A673 (cell line): Measurements from ENCODE around the gene NIM1K.

ENCODE experiments used
- EZH2 ChIP-seq: fragments of 200-600 bp; sonication (generic); IDR thresholded peaks from 2 replicates; pipeline ENCODE4 v1.6.1; 2017; ENCODE audit warnings: borderline replicate concordance, low read depth, mild to moderate bottlenecking, mixed read lengths, antibody characterized with exemption, low read length; ENCODE audit not compliant: poor library complexity, severe bottlenecking
- TF ChIP-seq, protein P1 (sequence below): fragments of 300-800, 200-600 bp; sonication (generic); conservative IDR thresholded peaks from 2 replicates; pipeline ENCODE4 v1.5.1; 2017; ENCODE audit warnings: low read depth, mild to moderate bottlenecking, antibody characterized with exemption, low read length, moderate library complexity, mixed read lengths

DNA sequence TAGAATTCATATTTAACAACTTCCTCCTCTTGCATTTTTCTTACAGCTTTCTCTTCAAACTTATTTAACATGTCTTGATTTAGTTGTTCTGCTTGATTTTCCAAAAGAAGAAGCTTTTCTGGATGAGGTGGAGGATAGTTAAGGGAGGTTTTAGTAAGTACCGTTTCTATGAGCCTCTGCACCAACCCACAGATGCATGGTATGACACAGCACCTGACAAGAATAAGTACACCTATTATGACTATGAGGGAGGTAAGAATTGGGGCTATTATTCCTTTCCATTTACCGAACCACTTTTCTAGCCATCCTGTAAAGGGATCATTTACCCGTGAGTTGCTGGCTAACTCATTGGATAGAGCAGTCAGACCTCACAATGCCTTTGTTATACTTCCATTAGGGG lies 123.7 kb downstream of the NIM1K start:
- TF ChIP-seq EZH2 = no peak
- TF ChIP-seq, protein P1, sequence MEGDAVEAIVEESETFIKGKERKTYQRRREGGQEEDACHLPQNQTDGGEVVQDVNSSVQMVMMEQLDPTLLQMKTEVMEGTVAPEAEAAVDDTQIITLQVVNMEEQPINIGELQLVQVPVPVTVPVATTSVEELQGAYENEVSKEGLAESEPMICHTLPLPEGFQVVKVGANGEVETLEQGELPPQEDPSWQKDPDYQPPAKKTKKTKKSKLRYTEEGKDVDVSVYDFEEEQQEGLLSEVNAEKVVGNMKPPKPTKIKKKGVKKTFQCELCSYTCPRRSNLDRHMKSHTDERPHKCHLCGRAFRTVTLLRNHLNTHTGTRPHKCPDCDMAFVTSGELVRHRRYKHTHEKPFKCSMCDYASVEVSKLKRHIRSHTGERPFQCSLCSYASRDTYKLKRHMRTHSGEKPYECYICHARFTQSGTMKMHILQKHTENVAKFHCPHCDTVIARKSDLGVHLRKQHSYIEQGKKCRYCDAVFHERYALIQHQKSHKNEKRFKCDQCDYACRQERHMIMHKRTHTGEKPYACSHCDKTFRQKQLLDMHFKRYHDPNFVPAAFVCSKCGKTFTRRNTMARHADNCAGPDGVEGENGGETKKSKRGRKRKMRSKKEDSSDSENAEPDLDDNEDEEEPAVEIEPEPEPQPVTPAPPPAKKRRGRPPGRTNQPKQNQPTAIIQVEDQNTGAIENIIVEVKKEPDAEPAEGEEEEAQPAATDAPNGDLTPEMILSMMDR = no peak
